ENCODE results near the gene NDUFA8. TPM values are rescaled to one million over a fixed set of nuclear protein-coding genes. Genes with fewer than 3 reads are reported as not detected.

NDUFA8 gene
- total RNA-seq, 1 experiment from 2014 or later, result 105 TPM

DNA sequence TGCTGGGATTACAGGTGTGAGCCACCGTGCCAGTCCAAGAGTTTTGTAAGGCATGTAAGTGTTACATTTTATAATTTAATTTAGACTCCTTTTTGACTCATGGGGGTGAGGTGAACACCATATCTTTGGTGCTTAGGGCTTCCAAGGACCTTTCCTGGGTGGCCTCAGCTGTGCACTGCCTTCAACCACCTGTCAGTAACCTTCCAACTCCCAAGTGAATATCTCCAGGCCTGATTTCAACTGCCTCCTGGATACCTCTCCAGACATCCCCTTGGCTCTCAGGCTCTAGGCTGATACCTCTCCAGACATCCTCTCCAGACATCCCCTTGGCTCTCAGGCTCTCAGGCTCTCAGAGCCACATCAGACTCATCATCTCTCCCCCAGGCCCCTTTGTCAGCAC, 35.5 kb downstream of the NDUFA8 start:
- H3K27ac ChIP-seq (ENCODE audit: low read depth, low read length, poor library complexity, severe bottlenecking), result no peak overlapping the region
- ChIA-PET CTCF (interaction anchor here (3.4 to 5.2 kb wide), 2 partner anchors 25 to 227 kb away, joined by 42 to 53 read pairs; no protein-coding TSS in a partner anchor), POLR2A (ENCODE audit: low non-redundant PET) (no interaction called here)
- TF ChIP-seq EZH2 (IDR thresholded peaks at IDR 0.05; ENCODE audit: borderline replicate concordance, low read depth, low read length, poor library complexity, severe bottlenecking), result no peak
- TF ChIP-seq, protein P1, sequence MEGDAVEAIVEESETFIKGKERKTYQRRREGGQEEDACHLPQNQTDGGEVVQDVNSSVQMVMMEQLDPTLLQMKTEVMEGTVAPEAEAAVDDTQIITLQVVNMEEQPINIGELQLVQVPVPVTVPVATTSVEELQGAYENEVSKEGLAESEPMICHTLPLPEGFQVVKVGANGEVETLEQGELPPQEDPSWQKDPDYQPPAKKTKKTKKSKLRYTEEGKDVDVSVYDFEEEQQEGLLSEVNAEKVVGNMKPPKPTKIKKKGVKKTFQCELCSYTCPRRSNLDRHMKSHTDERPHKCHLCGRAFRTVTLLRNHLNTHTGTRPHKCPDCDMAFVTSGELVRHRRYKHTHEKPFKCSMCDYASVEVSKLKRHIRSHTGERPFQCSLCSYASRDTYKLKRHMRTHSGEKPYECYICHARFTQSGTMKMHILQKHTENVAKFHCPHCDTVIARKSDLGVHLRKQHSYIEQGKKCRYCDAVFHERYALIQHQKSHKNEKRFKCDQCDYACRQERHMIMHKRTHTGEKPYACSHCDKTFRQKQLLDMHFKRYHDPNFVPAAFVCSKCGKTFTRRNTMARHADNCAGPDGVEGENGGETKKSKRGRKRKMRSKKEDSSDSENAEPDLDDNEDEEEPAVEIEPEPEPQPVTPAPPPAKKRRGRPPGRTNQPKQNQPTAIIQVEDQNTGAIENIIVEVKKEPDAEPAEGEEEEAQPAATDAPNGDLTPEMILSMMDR (conservative IDR thresholded peaks at IDR 0.05; ENCODE audit: low read depth, low read length), result no peak
- no peaks in the 10 kb centered on the region for H3K9me3 ChIP-seq (ENCODE audit: low read depth, low read length, poor library complexity, severe bottlenecking)
- intact Hi-C loops (cut with micrococcal nuclease; ENCODE audit: unreplicated experiment), result loop anchor here (2.0 to 5.0 kb wide), 2 partner anchors 25 to 328 kb away; no protein-coding TSS in a partner anchor
- peaks cover 11% of the 10 kb centered on the region for H3K4me1 ChIP-seq (ENCODE audit: insufficient read depth, low read length, poor library complexity, severe bottlenecking)
- DNase-seq (ENCODE audit: low spot score), result no peak
- no peaks in the 10 kb centered on the region for H3K36me3 ChIP-seq (ENCODE audit: insufficient read depth, low read length, poor library complexity, severe bottlenecking)
- no peak overlapping the region for H3K4me3 ChIP-seq (ENCODE audit: low read depth, low read length, poor library complexity, severe bottlenecking)
- H3K27me3 ChIP-seq (replicated peaks; ENCODE audit: insufficient read depth, low read depth, low read length, poor library complexity), result peaks cover 11% of the 10 kb centered on the region
- no TSS peak for BruUV-seq (replicated peaks)

DNA sequence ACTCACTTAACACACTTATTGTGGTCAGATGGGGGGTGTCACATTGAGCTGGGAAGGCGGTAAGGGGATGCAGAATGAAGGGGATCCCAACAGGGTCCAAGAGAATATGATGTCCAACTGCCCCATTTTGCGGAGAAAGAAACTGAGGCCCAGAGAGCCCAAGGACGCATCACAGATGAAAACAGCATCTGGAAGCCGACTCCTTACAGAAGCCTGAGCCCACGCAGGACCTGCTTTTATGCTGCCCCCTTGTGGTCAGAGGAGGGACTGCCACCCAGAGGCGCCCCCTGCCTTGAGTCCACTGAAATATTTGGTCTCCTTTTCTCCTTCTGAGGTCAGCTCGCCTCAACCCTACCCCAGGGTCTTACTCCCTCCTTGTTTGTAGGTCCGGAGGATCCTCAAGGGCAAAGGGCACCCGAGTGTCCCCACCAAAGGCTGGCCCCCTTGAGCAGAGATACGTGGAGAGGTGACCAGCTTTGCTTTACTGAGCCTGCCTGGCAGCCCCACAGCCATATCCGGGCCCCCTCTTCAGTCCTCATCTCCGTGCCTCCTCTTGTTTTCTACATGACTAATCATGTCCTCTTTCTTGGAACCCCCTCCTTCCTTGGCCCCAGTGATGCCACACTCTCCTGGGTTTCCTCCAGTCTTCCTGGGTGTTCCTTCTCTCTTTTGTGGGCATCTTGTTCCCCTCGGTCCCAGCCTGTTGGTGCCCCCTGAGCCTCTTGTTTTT, 36.5 kb downstream of the NDUFA8 start:
- no TSS peak for BruUV-seq (replicated peaks)
- Histone ChIP-seq H3K27ac (ENCODE audit: low read depth, low read length, poor library complexity, severe bottlenecking) (no peak overlapping the region), H3K36me3 (ENCODE audit: insufficient read depth, low read length, poor library complexity, severe bottlenecking) (no peaks in the 10 kb centered on the region), H3K9me3 (ENCODE audit: low read depth, low read length, poor library complexity, severe bottlenecking) (no peaks in the 10 kb centered on the region), H3K27me3 (replicated peaks; ENCODE audit: insufficient read depth, low read depth, low read length, poor library complexity) (peaks cover 11% of the 10 kb centered on the region), H3K4me1 (ENCODE audit: insufficient read depth, low read length, poor library complexity, severe bottlenecking) (peaks cover 11% of the 10 kb centered on the region), H3K4me3 (ENCODE audit: low read depth, low read length, poor library complexity, severe bottlenecking) (no peak overlapping the region)
- TF ChIP-seq EZH2 (IDR thresholded peaks at IDR 0.05; ENCODE audit: borderline replicate concordance, low read depth, low read length, poor library complexity, severe bottlenecking), result no peak
- TF ChIP-seq, protein P1 (conservative IDR thresholded peaks at IDR 0.05; ENCODE audit: low read depth, low read length), result peak; percentile 99
- CTCF ChIA-PET, result interaction anchor here (0.9 to 5.2 kb wide), 3 partner anchors 17 to 228 kb away, joined by 3 to 42 read pairs (median 9); no protein-coding TSS in a partner anchor
- intact Hi-C loops (cut with micrococcal nuclease; ENCODE audit: unreplicated experiment), result loop anchor here (1.0 to 5.0 kb wide), 2 partner anchors 329 to 577 kb away; no protein-coding TSS in a partner anchor
- peak; percentile 77 for DNase-seq (ENCODE audit: low spot score)
- POLR2A ChIA-PET (ENCODE audit: low non-redundant PET), result no interaction called here

DNA sequence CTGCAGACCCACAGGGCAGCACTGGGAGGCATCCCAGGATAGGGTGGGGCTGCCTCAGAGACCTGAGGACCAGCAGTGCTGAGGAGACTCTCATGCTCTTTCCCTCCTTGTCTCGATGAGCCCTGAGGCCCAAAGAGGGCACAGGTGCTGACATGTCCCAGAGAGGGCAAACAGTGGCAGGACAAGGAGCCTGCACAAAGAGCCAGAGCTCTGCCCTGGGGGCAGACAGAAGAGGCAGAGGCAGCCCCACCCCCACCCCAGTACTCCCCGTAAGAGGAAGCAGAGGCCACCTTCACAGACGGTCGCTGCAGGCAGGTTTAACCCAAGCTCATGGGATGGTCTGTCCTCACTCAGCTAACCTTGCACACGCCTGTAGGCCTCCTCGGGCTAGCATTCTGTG, 37.1 kb downstream of the NDUFA8 start:
- POLR2A ChIA-PET (ENCODE audit: low non-redundant PET), result no interaction called here
- Histone ChIP-seq H3K9me3 (ENCODE audit: low read depth, low read length, poor library complexity, severe bottlenecking) (no peaks in the 10 kb centered on the region), H3K36me3 (ENCODE audit: insufficient read depth, low read length, poor library complexity, severe bottlenecking) (no peaks in the 10 kb centered on the region), H3K4me1 (ENCODE audit: insufficient read depth, low read length, poor library complexity, severe bottlenecking) (peaks cover 11% of the 10 kb centered on the region), H3K27ac (ENCODE audit: low read depth, low read length, poor library complexity, severe bottlenecking) (no peak overlapping the region), H3K27me3 (replicated peaks; ENCODE audit: insufficient read depth, low read depth, low read length, poor library complexity) (peaks cover 11% of the 10 kb centered on the region), H3K4me3 (ENCODE audit: low read depth, low read length, poor library complexity, severe bottlenecking) (no peak overlapping the region)
- TF ChIP-seq, protein P1 (conservative IDR thresholded peaks at IDR 0.05; ENCODE audit: low read depth, low read length), result no peak
- no peak for TF ChIP-seq EZH2 (IDR thresholded peaks at IDR 0.05; ENCODE audit: borderline replicate concordance, low read depth, low read length, poor library complexity, severe bottlenecking)
- DNase-seq (ENCODE audit: low spot score), result no peak
- BruUV-seq (replicated peaks), result no TSS peak
- intact Hi-C loops (cut with micrococcal nuclease; ENCODE audit: unreplicated experiment), result loop anchor here (5.0 kb wide), 1 partner anchor 330 kb away; no protein-coding TSS in a partner anchor
- CTCF ChIA-PET, result interaction anchor here (0.9 to 5.2 kb wide), 3 partner anchors 16 to 228 kb away, joined by 3 to 42 read pairs (median 9); no protein-coding TSS in a partner anchor
